ENCODE data around the gene MLXIP.
A peak's percentile ranks its signal among the peaks of the same experiment; 100 is the strongest.
"Not testable (repeated sequence)": the region's sequence is repeated elsewhere in the genome, so short reads cannot be mapped to it uniquely, and the experiment has no call there.

Gene MLXIP, protein sequence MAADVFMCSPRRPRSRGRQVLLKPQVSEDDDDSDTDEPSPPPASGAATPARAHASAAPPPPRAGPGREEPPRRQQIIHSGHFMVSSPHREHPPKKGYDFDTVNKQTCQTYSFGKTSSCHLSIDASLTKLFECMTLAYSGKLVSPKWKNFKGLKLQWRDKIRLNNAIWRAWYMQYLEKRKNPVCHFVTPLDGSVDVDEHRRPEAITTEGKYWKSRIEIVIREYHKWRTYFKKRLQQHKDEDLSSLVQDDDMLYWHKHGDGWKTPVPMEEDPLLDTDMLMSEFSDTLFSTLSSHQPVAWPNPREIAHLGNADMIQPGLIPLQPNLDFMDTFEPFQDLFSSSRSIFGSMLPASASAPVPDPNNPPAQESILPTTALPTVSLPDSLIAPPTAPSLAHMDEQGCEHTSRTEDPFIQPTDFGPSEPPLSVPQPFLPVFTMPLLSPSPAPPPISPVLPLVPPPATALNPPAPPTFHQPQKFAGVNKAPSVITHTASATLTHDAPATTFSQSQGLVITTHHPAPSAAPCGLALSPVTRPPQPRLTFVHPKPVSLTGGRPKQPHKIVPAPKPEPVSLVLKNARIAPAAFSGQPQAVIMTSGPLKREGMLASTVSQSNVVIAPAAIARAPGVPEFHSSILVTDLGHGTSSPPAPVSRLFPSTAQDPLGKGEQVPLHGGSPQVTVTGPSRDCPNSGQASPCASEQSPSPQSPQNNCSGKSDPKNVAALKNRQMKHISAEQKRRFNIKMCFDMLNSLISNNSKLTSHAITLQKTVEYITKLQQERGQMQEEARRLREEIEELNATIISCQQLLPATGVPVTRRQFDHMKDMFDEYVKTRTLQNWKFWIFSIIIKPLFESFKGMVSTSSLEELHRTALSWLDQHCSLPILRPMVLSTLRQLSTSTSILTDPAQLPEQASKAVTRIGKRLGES

GRCh38 chr12:122078141-122079032 lies at the start of gene MLXIP:
Gene MLXIP, plus strand, starts transcription at chr12:122078756. Its CDS starts 98 bp downstream, at chr12:122078854.
- peak; percentile 74 to 77 for DNase-seq (ENCODE audit: low spot score in 2 of 2)
- peaks cover 43% of the 10 kb centered on the region for H3K4me1 Mint-ChIP-seq
- H3K36me3 Mint-ChIP-seq (ENCODE audit: insufficient read depth) = peaks cover 11% of the 10 kb centered on the region
- peak; percentile 75 for ATAC-seq (replicated peaks; ENCODE audit: extremely low read depth, poor library complexity, severe bottlenecking)
- no peaks in the 10 kb centered on the region for H3K27me3 Mint-ChIP-seq
- peak within 1 kb of the TSS; percentile 89 for H3K4me3 Mint-ChIP-seq
- peak within 1 kb of the TSS; percentile 86 for H3K27ac Mint-ChIP-seq (ENCODE audit: low read depth)
- H3K9me3 Mint-ChIP-seq = no peaks in the 10 kb centered on the region

- peaks cover 21% of the 10 kb centered on the region for H3K27me3 Mint-ChIP-seq
- H3K36me3 Mint-ChIP-seq (ENCODE audit: insufficient read depth) = no peaks in the 10 kb centered on the region
- peak; percentile 57 for ATAC-seq (replicated peaks; ENCODE audit: extremely low read depth, poor library complexity, severe bottlenecking)
- H3K4me3 Mint-ChIP-seq = peak overlapping the region; percentile 53
- no peaks in the 10 kb centered on the region for H3K9me3 Mint-ChIP-seq
- DNase-seq (ENCODE audit: low spot score in 2 of 2) = peak; percentile 31 to 32
- peaks cover 18% of the 10 kb centered on the region for H3K4me1 Mint-ChIP-seq
- H3K27ac Mint-ChIP-seq (ENCODE audit: low read depth) = peak overlapping the region; percentile 25
Observed at GRCh38 chr12:122028905-122029560, 49.5 kb upstream of the MLXIP start.

- no peaks in the 10 kb centered on the region for H3K36me3 Mint-ChIP-seq (ENCODE audit: insufficient read depth)
- peak overlapping the region; percentile 25 for H3K27ac Mint-ChIP-seq (ENCODE audit: low read depth)
- H3K4me1 Mint-ChIP-seq = peaks cover 18% of the 10 kb centered on the region
- peak overlapping the region; percentile 53 for H3K4me3 Mint-ChIP-seq
- DNase-seq (ENCODE audit: low spot score in 2 of 2) (no peak), ATAC-seq (replicated peaks; ENCODE audit: extremely low read depth, poor library complexity, severe bottlenecking) (peak; percentile 25)
- H3K9me3 Mint-ChIP-seq = no peaks in the 10 kb centered on the region
- peaks cover 21% of the 10 kb centered on the region for H3K27me3 Mint-ChIP-seq
Observed at GRCh38 chr12:122029620-122030423, 48.7 kb upstream of the MLXIP start.

GRCh38 chr12:122030424-122031035 lies 48.0 kb upstream of the MLXIP start:
- Mint-ChIP-seq H3K27ac (ENCODE audit: low read depth) (no peak overlapping the region), H3K36me3 (ENCODE audit: insufficient read depth) (no peaks in the 10 kb centered on the region), H3K4me1 (peaks cover 18% of the 10 kb centered on the region), H3K27me3 (peaks cover 21% of the 10 kb centered on the region), H3K9me3 (no peaks in the 10 kb centered on the region), H3K4me3 (no peak overlapping the region)
- ATAC-seq (replicated peaks; ENCODE audit: extremely low read depth, poor library complexity, severe bottlenecking) (no peak), DNase-seq (ENCODE audit: low spot score in 2 of 2) (no peak)

DNA sequence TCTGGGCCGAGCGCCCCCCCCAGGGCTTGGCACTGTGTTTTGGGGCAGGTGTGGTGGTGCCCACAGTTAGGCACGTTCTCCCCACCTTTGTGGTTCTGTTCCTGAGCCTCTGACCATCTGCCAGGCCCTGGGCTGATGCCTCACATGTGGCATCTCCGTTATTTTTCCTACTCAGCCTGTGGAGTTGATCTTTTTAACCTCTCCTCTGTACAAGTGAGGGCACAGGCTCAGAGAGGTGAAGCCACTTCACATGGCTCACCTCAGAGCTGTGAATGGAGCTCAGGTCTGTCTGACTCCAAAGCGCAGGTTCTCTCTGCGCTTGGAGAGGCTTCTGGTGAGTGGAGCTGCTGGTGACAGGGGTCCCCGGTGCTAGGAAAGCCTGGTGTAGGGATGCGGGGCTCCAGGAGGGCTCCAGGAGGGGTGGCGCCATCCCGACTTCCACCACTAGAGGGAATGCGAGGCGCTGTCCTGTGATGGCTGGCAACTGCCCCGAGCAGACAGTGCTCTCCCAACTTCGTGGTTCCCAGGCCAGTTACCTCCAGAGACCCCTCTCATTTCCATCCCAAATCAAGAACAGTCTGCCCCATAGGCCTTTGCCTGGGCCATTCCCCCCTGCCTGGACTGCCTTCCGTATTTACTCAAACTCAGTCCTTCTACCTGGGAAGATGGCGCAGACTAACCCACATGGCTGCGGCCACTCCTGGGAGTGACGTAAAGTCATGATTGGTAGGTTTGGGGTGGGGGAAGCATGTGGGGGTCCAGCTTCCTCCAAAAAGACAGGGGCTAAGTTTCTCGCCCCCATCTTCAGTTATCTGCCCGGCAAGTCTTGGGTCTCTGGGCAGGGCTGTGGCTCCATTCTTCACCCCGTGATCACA lies 47.0 kb upstream of the MLXIP start:
- H3K9me3 Mint-ChIP-seq = no peaks in the 10 kb centered on the region
- peaks cover 18% of the 10 kb centered on the region for H3K4me1 Mint-ChIP-seq
- ATAC-seq (replicated peaks; ENCODE audit: extremely low read depth, poor library complexity, severe bottlenecking) = peak; percentile 41
- H3K36me3 Mint-ChIP-seq (ENCODE audit: insufficient read depth) = peaks cover 4% of the 10 kb centered on the region
- peak overlapping the region; percentile 55 for H3K27ac Mint-ChIP-seq (ENCODE audit: low read depth)
- peaks cover 21% of the 10 kb centered on the region for H3K27me3 Mint-ChIP-seq
- no peak overlapping the region for H3K4me3 Mint-ChIP-seq
- DNase-seq (ENCODE audit: low spot score in 2 of 2) = no peak

DNA sequence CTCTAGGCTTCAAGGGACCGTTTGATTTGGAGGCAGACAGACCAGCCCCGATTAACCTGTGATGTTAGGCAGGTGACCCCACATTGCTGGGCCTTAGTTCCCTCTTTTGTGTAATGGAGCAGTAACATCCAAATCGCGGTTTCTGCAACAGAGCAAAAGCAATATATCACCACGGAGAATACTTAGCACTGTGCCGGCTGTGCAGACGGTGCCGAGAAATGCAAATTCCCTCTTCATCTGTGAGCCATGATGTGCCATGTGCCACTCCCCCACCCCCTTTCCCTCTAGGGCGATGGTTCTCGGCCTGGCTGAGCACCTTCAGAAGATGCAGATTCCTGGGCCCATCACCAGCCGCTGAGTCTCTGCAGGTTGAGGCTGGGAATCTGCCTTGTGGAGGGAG lies 46.0 kb upstream of the MLXIP start:
- H3K27me3 Mint-ChIP-seq = peaks cover 21% of the 10 kb centered on the region
- DNase-seq (ENCODE audit: low spot score in 2 of 2) = no peak
- ATAC-seq (replicated peaks; ENCODE audit: extremely low read depth, poor library complexity, severe bottlenecking) = no peak
- H3K4me1 Mint-ChIP-seq = peaks cover 18% of the 10 kb centered on the region
- peaks cover 6% of the 10 kb centered on the region for H3K36me3 Mint-ChIP-seq (ENCODE audit: insufficient read depth)
- no peak overlapping the region for H3K27ac Mint-ChIP-seq (ENCODE audit: low read depth)
- no peaks in the 10 kb centered on the region for H3K9me3 Mint-ChIP-seq
- no peak overlapping the region for H3K4me3 Mint-ChIP-seq

- Mint-ChIP-seq H3K9me3 (no peaks in the 10 kb centered on the region), H3K4me3 (no peak overlapping the region), H3K27ac (ENCODE audit: low read depth) (no peak overlapping the region), H3K27me3 (no peaks in the 10 kb centered on the region), H3K4me1 (no peaks in the 10 kb centered on the region), H3K36me3 (ENCODE audit: insufficient read depth) (peaks cover 8% of the 10 kb centered on the region)
- ATAC-seq (replicated peaks; ENCODE audit: extremely low read depth, poor library complexity, severe bottlenecking) = no peak
- DNase-seq (ENCODE audit: low spot score in 2 of 2) = no peak
Observed at GRCh38 chr12:122035292-122035691, 43.3 kb upstream of the MLXIP start.

DNA sequence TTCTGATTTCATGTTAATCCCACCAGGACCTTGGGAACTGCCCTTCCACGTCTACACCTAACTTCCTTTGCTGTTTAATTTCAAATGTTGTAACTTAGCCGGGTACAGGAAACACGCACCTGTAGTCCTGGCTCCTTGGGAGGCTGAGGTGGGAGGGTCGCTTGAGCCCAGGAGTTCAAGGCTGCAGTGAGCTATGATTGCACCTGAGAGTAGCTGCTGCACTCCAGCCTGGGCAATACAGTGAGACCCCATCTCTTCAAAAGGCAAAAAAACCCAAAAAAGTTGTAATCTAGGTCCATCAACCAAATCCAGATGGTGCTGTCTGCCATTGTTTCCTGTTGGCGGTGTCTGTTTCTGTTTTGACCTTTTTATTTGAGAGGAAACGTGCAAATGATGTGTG lies 42.4 kb upstream of the MLXIP start:
- DNase-seq (ENCODE audit: low spot score in 2 of 2) (no peak), ATAC-seq (replicated peaks; ENCODE audit: extremely low read depth, poor library complexity, severe bottlenecking) (no peak)
- Mint-ChIP-seq H3K36me3 (ENCODE audit: insufficient read depth) (peaks cover 8% of the 10 kb centered on the region), H3K4me3 (no peak overlapping the region), H3K9me3 (no peaks in the 10 kb centered on the region), H3K4me1 (no peaks in the 10 kb centered on the region), H3K27ac (ENCODE audit: low read depth) (no peak overlapping the region), H3K27me3 (no peaks in the 10 kb centered on the region)

GRCh38 chr12:122040579-122041386 lies 37.8 kb upstream of the MLXIP start:
- ATAC-seq (replicated peaks; ENCODE audit: extremely low read depth, poor library complexity, severe bottlenecking) (no peak), DNase-seq (ENCODE audit: low spot score in 2 of 2) (no peak)
- H3K27ac Mint-ChIP-seq (ENCODE audit: low read depth) = no peak overlapping the region
- H3K4me3 Mint-ChIP-seq = no peak overlapping the region
- H3K36me3 Mint-ChIP-seq (ENCODE audit: insufficient read depth) = peaks cover 15% of the 10 kb centered on the region
- no peaks in the 10 kb centered on the region for H3K27me3 Mint-ChIP-seq
- no peaks in the 10 kb centered on the region for H3K9me3 Mint-ChIP-seq
- no peaks in the 10 kb centered on the region for H3K4me1 Mint-ChIP-seq

- H3K27ac Mint-ChIP-seq (ENCODE audit: low read depth); H3K27me3 Mint-ChIP-seq; H3K9me3 Mint-ChIP-seq; ATAC-seq (replicated peaks; ENCODE audit: extremely low read depth, poor library complexity, severe bottlenecking); DNase-seq (ENCODE audit: low spot score in 2 of 2); H3K4me3 Mint-ChIP-seq; H3K4me1 Mint-ChIP-seq: not testable (repeated sequence)
- H3K36me3 Mint-ChIP-seq (ENCODE audit: insufficient read depth) = peaks cover 16% of the 10 kb centered on the region
Observed at GRCh38 chr12:122041458-122041857, 37.1 kb upstream of the MLXIP start.

All from central memory CD8-positive, alpha-beta T cell (primary cell).